PC-9 (cell line): ENCODE results near the gene TBPL1. TPM values are rescaled to one million over a fixed set of nuclear protein-coding genes. Genes with fewer than 3 reads are reported as not detected.
A peak's percentile ranks its signal among the peaks of the same experiment; 100 is the strongest.

Source experiments
- BruUV-seq: library from RNA; stranded (reverse); fragments of 400-500 nt; replicated peaks from 2 replicates; lab custom pipeline; 2021; lab: Mats Ljungman, UMichigan
- CTCF ChIA-PET: fragments of 300-600 bp; sonication (Branson Sonifier 250); formaldehyde crosslinking; loops from one replicate; lab custom pipeline; 2022; ENCODE audit warnings: antibody characterized with exemption; lab: Charles Lee
- POLR2A ChIA-PET: fragments of 300-600 bp; sonication (Branson Sonifier 250); formaldehyde crosslinking; loops from one replicate; lab custom pipeline; 2022; ENCODE audit warnings: antibody characterized with exemption; ENCODE audit not compliant: unreplicated experiment; lab: Charles Lee
- DNase-seq, 2 experiments: peaks; one replicate each; pipeline versions ENCODE4 v3.0.0 to v3.0.0-alpha.2; 2015 to 2022; ENCODE audit warnings: mixed read lengths in 1 of 2
- H2AFZ ChIP-seq: fragments of 200-600 bp; sonication (generic); 2 replicates; pipeline ENCODE4 v1.8.1; 2017; ENCODE audit warnings: antibody characterized with exemption
- H3F3A ChIP-seq: fragments of 200-600 bp; sonication (generic); 2 replicates; pipeline ENCODE4 v1.8.1; 2017; ENCODE audit warnings: antibody characterized with exemption, mild to moderate bottlenecking, low read depth; ENCODE audit not compliant: insufficient read depth
- H3K27ac ChIP-seq: fragments of 200-600 bp; sonication (generic); 2 replicates; pipeline ENCODE4 v1.6.1; 2016; ENCODE audit warnings: mixed run types
- H3K27me3 ChIP-seq: fragments of 200-600 bp; sonication (generic); 2 replicates; pipeline ENCODE4 v1.6.1; 2016; ENCODE audit warnings: low read depth, mixed run types; ENCODE audit not compliant: insufficient read depth
- H3K36me3 ChIP-seq: fragments of 200-600 bp; sonication (generic); 2 replicates; pipeline ENCODE4 v1.6.1; 2016; ENCODE audit warnings: low read depth, mixed run types
- H3K4me1 ChIP-seq: fragments of 200-600 bp; sonication (generic); replicated peaks from 2 replicates; pipeline ENCODE4 v1.6.1; 2016; ENCODE audit warnings: mixed run types; ENCODE audit not compliant: insufficient read depth
- H3K4me2 ChIP-seq: fragments of 200-600 bp; sonication (generic); 2 replicates; pipeline ENCODE4 v1.6.1; 2017; ENCODE audit warnings: mixed run types
- H3K4me3 ChIP-seq: fragments of 200-600 bp; sonication (generic); 2 replicates; pipeline ENCODE4 v1.6.1; 2016; ENCODE audit warnings: mixed run types
- H3K79me2 ChIP-seq: fragments of 200-600 bp; sonication (generic); 2 replicates; pipeline ENCODE4 v1.6.1; 2017; ENCODE audit warnings: low read depth, mixed run types
- H3K9me2 ChIP-seq: fragments of 200-600 bp; sonication (generic); 2 replicates; pipeline ENCODE4 v1.8.1; 2017; ENCODE audit warnings: mild to moderate bottlenecking; ENCODE audit not compliant: insufficient read depth
- H3K9me3 ChIP-seq: fragments of 200-600 bp; sonication (generic); 2 replicates; pipeline ENCODE4 v1.8.1; 2016; ENCODE audit warnings: low read depth; ENCODE audit not compliant: insufficient read depth
- H4K20me1 ChIP-seq: fragments of 200-600 bp; sonication (generic); 2 replicates; pipeline ENCODE4 v1.8.1; 2017; ENCODE audit not compliant: insufficient read depth
- EZH2 ChIP-seq: fragments of 200-600 bp; sonication (generic); IDR thresholded peaks from 2 replicates; pipeline ENCODE4 v1.8.0; 2017; ENCODE audit warnings: antibody characterized with exemption, low read depth
- intact Hi-C: fragments of 100-400 bp; cut with micrococcal nuclease; formaldehyde crosslinking; loops from one replicate; pipeline ENCODE4 v1.10.0; 2022; ENCODE audit not compliant: unreplicated experiment
- total RNA-seq: library from RNA; stranded (reverse); gene quantifications from 2 replicates; pipeline ENCODE4 v1.2.3, GENCODE V29; 2021
- TF ChIP-seq, protein P1 (sequence below): fragments of 200-600 bp; sonication (generic); conservative IDR thresholded peaks from 2 replicates; pipeline ENCODE4 v1.6.1; 2017; ENCODE audit warnings: mixed run types, antibody characterized with exemption, mild to moderate bottlenecking, moderate library complexity

TBPL1 gene
- total RNA-seq, 1 experiment from 2014 or later: 21.7 TPM

- no peaks in the 10 kb centered on the region for H3K9me3 ChIP-seq
- no TSS peak for BruUV-seq
- no peaks in the 10 kb centered on the region for H3K27me3 ChIP-seq
- DNase-seq: peak in 1 of 2 experiments; percentile 32
- peaks cover 14% of the 10 kb centered on the region for H3K4me1 ChIP-seq
- H3K9me2 ChIP-seq: no peaks in the 10 kb centered on the region
- H3K36me3 ChIP-seq: no peaks in the 10 kb centered on the region
- H4K20me1 ChIP-seq: peaks cover 2% of the 10 kb centered on the region
- H3K4me2 ChIP-seq: no peak overlapping the region
- H3K27ac ChIP-seq: no peak overlapping the region
- ChIA-PET POLR2A (no interaction called here), CTCF (no interaction called here)
- intact Hi-C loops: no loop called here
- no peak overlapping the region for H3K4me3 ChIP-seq
- no peak for TF ChIP-seq EZH2
- TF ChIP-seq, protein P1, sequence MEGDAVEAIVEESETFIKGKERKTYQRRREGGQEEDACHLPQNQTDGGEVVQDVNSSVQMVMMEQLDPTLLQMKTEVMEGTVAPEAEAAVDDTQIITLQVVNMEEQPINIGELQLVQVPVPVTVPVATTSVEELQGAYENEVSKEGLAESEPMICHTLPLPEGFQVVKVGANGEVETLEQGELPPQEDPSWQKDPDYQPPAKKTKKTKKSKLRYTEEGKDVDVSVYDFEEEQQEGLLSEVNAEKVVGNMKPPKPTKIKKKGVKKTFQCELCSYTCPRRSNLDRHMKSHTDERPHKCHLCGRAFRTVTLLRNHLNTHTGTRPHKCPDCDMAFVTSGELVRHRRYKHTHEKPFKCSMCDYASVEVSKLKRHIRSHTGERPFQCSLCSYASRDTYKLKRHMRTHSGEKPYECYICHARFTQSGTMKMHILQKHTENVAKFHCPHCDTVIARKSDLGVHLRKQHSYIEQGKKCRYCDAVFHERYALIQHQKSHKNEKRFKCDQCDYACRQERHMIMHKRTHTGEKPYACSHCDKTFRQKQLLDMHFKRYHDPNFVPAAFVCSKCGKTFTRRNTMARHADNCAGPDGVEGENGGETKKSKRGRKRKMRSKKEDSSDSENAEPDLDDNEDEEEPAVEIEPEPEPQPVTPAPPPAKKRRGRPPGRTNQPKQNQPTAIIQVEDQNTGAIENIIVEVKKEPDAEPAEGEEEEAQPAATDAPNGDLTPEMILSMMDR: no peak
- peaks cover 94% of the 10 kb centered on the region for H3K79me2 ChIP-seq
- no peaks in the 10 kb centered on the region for H3F3A ChIP-seq
- no peak overlapping the region for H2AFZ ChIP-seq
Observed at GRCh38 chr6:133959667-133960368, 6.8 kb downstream of the TBPL1 start.

DNA sequence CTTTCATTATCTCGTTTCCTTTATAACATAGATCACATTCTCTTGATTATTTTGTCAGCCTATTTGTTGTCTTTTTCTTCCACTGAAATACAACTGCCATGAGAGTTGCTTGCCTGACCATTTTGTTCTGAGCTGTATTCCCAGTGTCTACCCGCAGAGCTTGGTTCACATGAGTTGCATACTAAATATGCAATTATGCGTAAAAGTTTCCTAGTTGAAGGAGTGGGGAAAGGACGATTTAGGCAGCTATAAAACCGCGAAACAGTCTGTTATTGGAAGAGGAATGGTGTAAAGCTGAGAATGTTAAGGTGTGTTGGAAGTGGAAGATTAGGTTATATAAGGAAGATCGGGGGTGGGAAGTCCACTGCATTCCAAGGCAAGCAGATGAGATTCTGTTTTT lies 8.8 kb downstream of the TBPL1 start:
- CTCF ChIA-PET: no interaction called here
- Histone ChIP-seq H3K36me3 (no peaks in the 10 kb centered on the region), H3F3A (no peaks in the 10 kb centered on the region), H4K20me1 (peaks cover 2% of the 10 kb centered on the region; the same call in 1 of the 2 replicates), H3K27ac (no peak overlapping the region), H3K9me3 (no peaks in the 10 kb centered on the region), H3K4me2 (no peak overlapping the region), H3K9me2 (no peaks in the 10 kb centered on the region), H3K79me2 (peaks cover 85% of the 10 kb centered on the region), H2AFZ (no peak overlapping the region), H3K27me3 (no peaks in the 10 kb centered on the region), H3K4me1 (no peaks in the 10 kb centered on the region), H3K4me3 (no peak overlapping the region)
- BruUV-seq: no TSS peak
- TF ChIP-seq, protein P1: no peak
- TF ChIP-seq EZH2: no peak
- POLR2A ChIA-PET: no interaction called here
- DNase-seq: no peak
- intact Hi-C loops: no loop called here

DNA sequence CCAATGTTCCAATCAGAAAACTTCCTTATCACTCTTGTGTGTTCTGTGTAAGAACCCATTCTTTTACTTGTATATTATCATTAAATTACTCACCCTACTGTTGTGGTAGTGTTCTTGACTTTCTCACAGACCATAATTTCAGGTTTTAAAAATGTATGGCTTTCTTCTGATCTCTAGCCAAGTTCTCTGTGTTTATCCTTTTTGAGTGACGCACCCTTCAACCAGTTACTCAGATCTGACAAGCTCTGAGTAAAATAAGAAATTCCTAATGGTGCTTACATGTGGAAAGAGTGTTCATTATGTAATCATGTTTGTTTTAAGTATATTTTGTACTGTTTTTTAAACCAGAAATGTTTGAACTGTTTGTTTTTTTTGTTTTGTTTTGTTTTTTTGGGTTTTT lies 11.0 kb downstream of the TBPL1 start:
- Histone ChIP-seq H3K27ac (no peak overlapping the region), H2AFZ (no peak overlapping the region), H3K4me1 (no peaks in the 10 kb centered on the region), H3K27me3 (no peaks in the 10 kb centered on the region), H3K4me2 (no peak overlapping the region), H3K36me3 (no peaks in the 10 kb centered on the region), H3K4me3 (no peak overlapping the region), H3K9me2 (no peaks in the 10 kb centered on the region), H3F3A (no peaks in the 10 kb centered on the region), H3K9me3 (no peaks in the 10 kb centered on the region), H3K79me2 (peaks cover 72% of the 10 kb centered on the region), H4K20me1 (peaks cover 2% of the 10 kb centered on the region; the same call in 1 of the 2 replicates)
- intact Hi-C loops: no loop called here
- ChIA-PET CTCF (no interaction called here), POLR2A (interaction anchor here (0.7 kb wide), 1 partner anchor 9 kb away, joined by 5 read pairs; no protein-coding TSS in a partner anchor)
- DNase-seq: no peak
- BruUV-seq: no TSS peak
- TF ChIP-seq, protein P1: no peak
- TF ChIP-seq EZH2: no peak
